Progenitor cell of endocrine pancreas (in vitro differentiated cells): Measurements from ENCODE around the gene INHA. TPM values are rescaled to one million over a fixed set of nuclear protein-coding genes. Genes with fewer than 3 reads are reported as not detected.

ENCODE experiments used
- DNase-seq: peaks from one replicate; pipeline ENCODE4 v3.0.0; 2021; ENCODE audit warnings: low spot score; ENCODE audit not compliant: unreplicated experiment
- H3K27ac Mint-ChIP-seq: 2 replicates; pipeline ENCODE4 v1.8.0; 2021; ENCODE audit warnings: mild to moderate bottlenecking, moderate library complexity, mixed read lengths
- H3K27me3 Mint-ChIP-seq: 2 replicates; pipeline ENCODE4 v1.8.0; 2021; ENCODE audit warnings: mixed read lengths
- H3K36me3 Mint-ChIP-seq: 2 replicates; pipeline ENCODE4 v1.8.0; 2022; ENCODE audit warnings: mixed read lengths; ENCODE audit not compliant: insufficient read depth
- H3K4me1 Mint-ChIP-seq: 2 replicates; pipeline ENCODE4 v1.8.0; 2021; ENCODE audit warnings: low read depth, mixed read lengths
- H3K4me3 Mint-ChIP-seq: 2 replicates; pipeline ENCODE4 v1.8.0; 2021; ENCODE audit warnings: low read depth, mild to moderate bottlenecking, moderate library complexity, mixed read lengths
- H3K9me3 Mint-ChIP-seq: 2 replicates; pipeline ENCODE4 v1.8.0; 2021; ENCODE audit warnings: low read depth, mixed read lengths
- CTCF ChIP-seq: fragments of 200-600 bp; sonication (generic); IDR thresholded peaks from one replicate; pipeline ENCODE4 v1.5.0; 2021; ENCODE audit warnings: antibody characterized with exemption, mild to moderate bottlenecking; ENCODE audit not compliant: unreplicated experiment
- total RNA-seq: library from RNA; stranded (reverse); gene quantifications from 2 replicates; pipeline ENCODE4 v1.2.1, GENCODE V29; 2021

The INHA gene
- total RNA-seq, 1 donor from 2014 or later = 1.7 TPM

GRCh38 chr2:219607931-219608330, 35.8 kb downstream of the INHA start:
- no peak for DNase-seq
- H3K27ac Mint-ChIP-seq = no peak overlapping the region

GRCh38 chr2:219608399-219608964, 36.4 kb downstream of the INHA start:
- Mint-ChIP-seq H3K9me3 (no peaks in the 10 kb centered on the region), H3K4me1 (no peaks in the 10 kb centered on the region), H3K36me3 (peaks cover 11% of the 10 kb centered on the region), H3K27ac (no peak overlapping the region), H3K4me3 (no peak overlapping the region), H3K27me3 (no peaks in the 10 kb centered on the region)
- TF ChIP-seq CTCF = no peak
- DNase-seq = no peak

More at GRCh38 chr2:219607931-219608330, 35.8 kb downstream of the INHA start:
- H3K4me1 Mint-ChIP-seq = no peaks in the 10 kb centered on the region
- no peaks in the 10 kb centered on the region for H3K27me3 Mint-ChIP-seq
- TF ChIP-seq CTCF = no peak
- H3K36me3 Mint-ChIP-seq = peaks cover 11% of the 10 kb centered on the region
- no peak overlapping the region for H3K4me3 Mint-ChIP-seq
- no peaks in the 10 kb centered on the region for H3K9me3 Mint-ChIP-seq

GRCh38 chr2:219609149-219609750, 37.1 kb downstream of the INHA start:
- Mint-ChIP-seq H3K27me3 (no peaks in the 10 kb centered on the region), H3K4me3 (no peak overlapping the region), H3K36me3 (peaks cover 10% of the 10 kb centered on the region), H3K9me3 (no peaks in the 10 kb centered on the region), H3K27ac (no peak overlapping the region), H3K4me1 (no peaks in the 10 kb centered on the region)
- TF ChIP-seq CTCF = no peak
- no peak for DNase-seq

GRCh38 chr2:219611306-219611705, 39.2 kb downstream of the INHA start:
- Mint-ChIP-seq H3K4me3 (no peak overlapping the region), H3K27me3 (no peaks in the 10 kb centered on the region)
- no peak for DNase-seq

More at GRCh38 chr2:219611306-219611705, 39.2 kb downstream of the INHA start:
- no peaks in the 10 kb centered on the region for H3K9me3 Mint-ChIP-seq
- no peaks in the 10 kb centered on the region for H3K4me1 Mint-ChIP-seq
- peaks cover 12% of the 10 kb centered on the region for H3K36me3 Mint-ChIP-seq
- no peak for TF ChIP-seq CTCF
- H3K27ac Mint-ChIP-seq = no peak overlapping the region
